Measurements from ENCODE around the gene UVSSA. TPM values are rescaled to one million over a fixed set of nuclear protein-coding genes. Genes with fewer than 3 reads are reported as not detected.

UVSSA gene
- total RNA-seq, 1 donor from 2014 or later = 32.4 TPM

- no peak for TF ChIP-seq CTCF (conservative IDR thresholded peaks at IDR 0.05)
- no peaks in the 10 kb centered on the region for H3K9me3 Mint-ChIP-seq
- H3K4me3 Mint-ChIP-seq = no peak overlapping the region
- H3K27ac Mint-ChIP-seq = no peak overlapping the region
- no peaks in the 10 kb centered on the region for H3K36me3 Mint-ChIP-seq
- no peaks in the 10 kb centered on the region for H3K4me1 Mint-ChIP-seq (ENCODE audit: unreplicated experiment)
- H3K27me3 Mint-ChIP-seq = peaks cover 76% of the 10 kb centered on the region
- no peak for DNase-seq (ENCODE audit: extremely low spot score, unreplicated experiment)
Observed at GRCh38 chr4:1411436-1412375, 64.7 kb downstream of the UVSSA start.

- Mint-ChIP-seq H3K27me3 (peaks cover 77% of the 10 kb centered on the region), H3K4me1 (ENCODE audit: unreplicated experiment) (no peaks in the 10 kb centered on the region), H3K4me3 (no peak overlapping the region), H3K36me3 (no peaks in the 10 kb centered on the region), H3K9me3 (no peaks in the 10 kb centered on the region), H3K27ac (no peak overlapping the region)
- no peak for TF ChIP-seq CTCF (conservative IDR thresholded peaks at IDR 0.05)
- DNase-seq (ENCODE audit: extremely low spot score, unreplicated experiment) = no peak
Observed at GRCh38 chr4:1412376-1413203, 65.6 kb downstream of the UVSSA start.

GRCh38 chr4:1413204-1413663 lies 66.2 kb downstream of the UVSSA start:
- no peak for TF ChIP-seq CTCF (conservative IDR thresholded peaks at IDR 0.05)
- H3K36me3 Mint-ChIP-seq = no peaks in the 10 kb centered on the region
- no peak for DNase-seq (ENCODE audit: extremely low spot score, unreplicated experiment)
- H3K27ac Mint-ChIP-seq = no peak overlapping the region
- H3K4me1 Mint-ChIP-seq (ENCODE audit: unreplicated experiment) = no peaks in the 10 kb centered on the region
- H3K4me3 Mint-ChIP-seq = no peak overlapping the region
- no peaks in the 10 kb centered on the region for H3K9me3 Mint-ChIP-seq
- peaks cover 76% of the 10 kb centered on the region for H3K27me3 Mint-ChIP-seq

- no peaks in the 10 kb centered on the region for H3K4me1 Mint-ChIP-seq (ENCODE audit: unreplicated experiment)
- H3K36me3 Mint-ChIP-seq = no peaks in the 10 kb centered on the region
- H3K27me3 Mint-ChIP-seq = peaks cover 74% of the 10 kb centered on the region
- TF ChIP-seq CTCF (conservative IDR thresholded peaks at IDR 0.05) = no peak
- no peaks in the 10 kb centered on the region for H3K9me3 Mint-ChIP-seq
- no peak overlapping the region for H3K27ac Mint-ChIP-seq
- no peak for DNase-seq (ENCODE audit: extremely low spot score, unreplicated experiment)
- no peak overlapping the region for H3K4me3 Mint-ChIP-seq
Observed at GRCh38 chr4:1413687-1414479, 66.9 kb downstream of the UVSSA start.

Measured in type B pancreatic cell (in vitro differentiated cells).